Cerebellar nuclear complex (tissue), 1 donor: ENCODE data around the gene NEMF.
A peak's percentile ranks its signal among the peaks of the same experiment; 100 is the strongest.
"Not testable (repeated sequence)": the region's sequence is repeated elsewhere in the genome, so short reads cannot be mapped to it uniquely, and the experiment has no call there.

Source experiments
- DNase-seq, 2 experiments: peaks; one replicate each; lab custom pipeline; 2025; lab: John Stamatoyannopoulos, UW

Gene NEMF

GRCh38 chr14:49849213-49849847, 3.3 kb downstream of the NEMF start:
- DNase-seq: no peak

- DNase-seq: no peak
These were observed 23.9 kb downstream of the NEMF start for GRCh38 chr14:49828640-49829039.

- DNase-seq: no peak
These were observed 32.4 kb downstream of the NEMF start for GRCh38 chr14:49820176-49820575.

- DNase-seq: no peak
These were observed 35.7 kb downstream of the NEMF start for GRCh38 chr14:49816844-49817243.

GRCh38 chr14:49816118-49816517, 36.5 kb downstream of the NEMF start:
- DNase-seq: not testable (repeated sequence)

- DNase-seq: no peak
These were observed 43.8 kb downstream of the NEMF start for GRCh38 chr14:49808780-49809179.

GRCh38 chr14:49796025-49796424, 56.6 kb downstream of the NEMF start:
- DNase-seq: no peak

- no peak for DNase-seq
These were observed 60.0 kb downstream of the NEMF start for GRCh38 chr14:49792618-49793017.

GRCh38 chr14:49786315-49786714, 66.3 kb downstream of the NEMF start:
- DNase-seq: no peak

GRCh38 chr14:49783394-49784014, 69.1 kb downstream of the NEMF start:
- no peak for DNase-seq

- DNase-seq: not testable (repeated sequence)
These were observed 71.5 kb downstream of the NEMF start for GRCh38 chr14:49781040-49781439.

GRCh38 chr14:49778421-49778820, 74.2 kb downstream of the NEMF start:
- no peak for DNase-seq

GRCh38 chr14:49774106-49774505, 78.5 kb downstream of the NEMF start:
- no peak for DNase-seq

GRCh38 chr14:49771691-49772090, 80.9 kb downstream of the NEMF start:
- DNase-seq: not testable (repeated sequence)

- DNase-seq: no peak
These were observed 82.3 kb downstream of the NEMF start for GRCh38 chr14:49770212-49770817.

- no peak for DNase-seq
These were observed 82.9 kb downstream of the NEMF start for GRCh38 chr14:49769581-49770211.

GRCh38 chr14:49769171-49769570, 83.4 kb downstream of the NEMF start:
- DNase-seq: no peak

- peak in 1 of 2 experiments; percentile 26 for DNase-seq
These were observed 84.1 kb downstream of the NEMF start for GRCh38 chr14:49768301-49769121.

- peak in 1 of 2 experiments; percentile 20 for DNase-seq
These were observed 84.9 kb downstream of the NEMF start, which contains the start of gene KLHDC2 for GRCh38 chr14:49767571-49768300. Gene KLHDC2, plus strand, starts transcription at chr14:49768153. Its CDS starts 316 bp downstream, at chr14:49768469.

GRCh38 chr14:49767270-49767570, 85.4 kb downstream of the NEMF start:
- no peak for DNase-seq

- DNase-seq: no peak
These were observed 85.7 kb downstream of the NEMF start for GRCh38 chr14:49766839-49767238.
